Rectal smooth muscle tissue (tissue), 1 donor: ENCODE results near the gene RFC2.
A peak's percentile ranks its signal among the peaks of the same experiment; 100 is the strongest.
"Not testable (repeated sequence)": the region's sequence is repeated elsewhere in the genome, so short reads cannot be mapped to it uniquely, and the experiment has no call there.

ENCODE experiments used
- H3K27ac ChIP-seq: one replicate; pipeline ENCODE4 v1.7.0; 2013; ENCODE audit warnings: low read depth, low read length, inconsistent platforms
- H3K27me3 ChIP-seq: one replicate; pipeline ENCODE4 v1.7.0; 2013; ENCODE audit warnings: low read length; ENCODE audit not compliant: control insufficient read depth, insufficient read depth
- H3K36me3 ChIP-seq: one replicate; pipeline ENCODE4 v1.7.0; 2013; ENCODE audit warnings: low read length; ENCODE audit not compliant: control insufficient read depth, insufficient read depth
- H3K4me1 ChIP-seq: one replicate; pipeline ENCODE4 v1.7.0; 2013; ENCODE audit warnings: low read length; ENCODE audit not compliant: control insufficient read depth, insufficient read depth
- H3K4me3 ChIP-seq: one replicate; pipeline ENCODE4 v1.7.0; 2013; ENCODE audit warnings: low read length
- H3K9ac ChIP-seq: one replicate; pipeline ENCODE4 v1.7.0; 2013; ENCODE audit warnings: low read length

RFC2 gene

GRCh38 chr7:74272305-74273038 lies 18.3 kb upstream of the RFC2 start:
- H3K27me3 ChIP-seq = no peaks in the 10 kb centered on the region
- no peak overlapping the region for H3K9ac ChIP-seq

GRCh38 chr7:74271742-74272141 lies 17.5 kb upstream of the RFC2 start:
- no peak overlapping the region for H3K9ac ChIP-seq
- H3K27ac ChIP-seq = peak overlapping the region; percentile 29
- no peaks in the 10 kb centered on the region for H3K36me3 ChIP-seq
- H3K4me3 ChIP-seq = no peak overlapping the region
- no peaks in the 10 kb centered on the region for H3K4me1 ChIP-seq
- H3K27me3 ChIP-seq = no peaks in the 10 kb centered on the region

More at GRCh38 chr7:74272305-74273038, 18.3 kb upstream of the RFC2 start:
- H3K4me3 ChIP-seq = no peak overlapping the region
- H3K4me1 ChIP-seq = no peaks in the 10 kb centered on the region
- H3K27ac ChIP-seq = peak overlapping the region; percentile 29
- H3K36me3 ChIP-seq = no peaks in the 10 kb centered on the region

GRCh38 chr7:74269757-74270277 lies 15.6 kb upstream of the RFC2 start:
- H3K36me3 ChIP-seq = no peaks in the 10 kb centered on the region
- H3K27me3 ChIP-seq = no peaks in the 10 kb centered on the region
- H3K9ac ChIP-seq = no peak overlapping the region
- H3K4me3 ChIP-seq = peak overlapping the region; percentile 64
- H3K27ac ChIP-seq = no peak overlapping the region
- no peaks in the 10 kb centered on the region for H3K4me1 ChIP-seq

GRCh38 chr7:74267756-74268565 lies 13.8 kb upstream of the RFC2 start:
- Histone ChIP-seq H3K27me3 (no peaks in the 10 kb centered on the region), H3K36me3 (no peaks in the 10 kb centered on the region), H3K9ac (no peak overlapping the region), H3K27ac (no peak overlapping the region), H3K4me1 (no peaks in the 10 kb centered on the region), H3K4me3 (no peak overlapping the region)

- Histone ChIP-seq H3K27ac (no peak overlapping the region), H3K9ac (no peak overlapping the region), H3K27me3 (no peaks in the 10 kb centered on the region), H3K4me1 (no peaks in the 10 kb centered on the region), H3K36me3 (no peaks in the 10 kb centered on the region), H3K4me3 (no peak overlapping the region)
Observed at GRCh38 chr7:74266191-74266963, 12.2 kb upstream of the RFC2 start.

- Histone ChIP-seq H3K36me3 (no peaks in the 10 kb centered on the region), H3K27me3 (no peaks in the 10 kb centered on the region), H3K27ac (no peak overlapping the region), H3K4me1 (no peaks in the 10 kb centered on the region), H3K4me3 (no peak overlapping the region), H3K9ac (no peak overlapping the region)
Observed at GRCh38 chr7:74263399-74264120, 9.4 kb upstream of the RFC2 start.

- no peak overlapping the region for H3K9ac ChIP-seq
- no peaks in the 10 kb centered on the region for H3K4me1 ChIP-seq
- H3K4me3 ChIP-seq = no peak overlapping the region
- H3K27ac ChIP-seq = no peak overlapping the region
- H3K27me3 ChIP-seq = no peaks in the 10 kb centered on the region
- H3K36me3 ChIP-seq = no peaks in the 10 kb centered on the region
Observed at GRCh38 chr7:74262639-74263398, 8.6 kb upstream of the RFC2 start.

- Histone ChIP-seq H3K27me3 (no peaks in the 10 kb centered on the region), H3K36me3 (no peaks in the 10 kb centered on the region), H3K9ac (no peak overlapping the region)
Observed at GRCh38 chr7:74258639-74259038, 4.4 kb upstream of the RFC2 start.

GRCh38 chr7:74256491-74257408 lies 2.6 kb upstream of the RFC2 start:
- no peak overlapping the region for H3K4me3 ChIP-seq
- H3K27ac ChIP-seq = no peak overlapping the region
- no peaks in the 10 kb centered on the region for H3K36me3 ChIP-seq
- H3K4me1 ChIP-seq = no peaks in the 10 kb centered on the region
- H3K9ac ChIP-seq = no peak overlapping the region
- no peaks in the 10 kb centered on the region for H3K27me3 ChIP-seq

More at GRCh38 chr7:74258639-74259038, 4.4 kb upstream of the RFC2 start:
- no peak overlapping the region for H3K27ac ChIP-seq
- no peaks in the 10 kb centered on the region for H3K4me1 ChIP-seq
- no peak overlapping the region for H3K4me3 ChIP-seq

- H3K9ac ChIP-seq, H3K4me1 ChIP-seq, H3K36me3 ChIP-seq, H3K27me3 ChIP-seq: not testable (repeated sequence)
- peak overlapping the region; percentile 94 for H3K4me3 ChIP-seq
- peak overlapping the region; percentile 93 for H3K27ac ChIP-seq
Observed at GRCh38 chr7:74255461-74255860, 1.3 kb upstream of the RFC2 start.
